Gastrocnemius medialis (tissue), 4 donors: ENCODE data around the gene INPP5J. TPM values are rescaled to one million over a fixed set of nuclear protein-coding genes. Genes with fewer than 3 reads are reported as not detected.

Experiments used
- ATAC-seq, 2 donors: fragments of 150-250 bp; one replicate each; pipeline ENCODE4 v1.9.1; 2016
- DNase-seq, 2 donors: peaks; one replicate each; pipeline ENCODE4 v3.0.0-alpha.2; 2019
- H3K27ac ChIP-seq, 4 donors: fragments of 200-600 bp; sonication (generic); 1 replicate in 1 of 4; 2 replicates in 3 of 4; pipeline ENCODE4 v1.5.1; 2016 to 2018; ENCODE audit warnings: mild to moderate bottlenecking in 2 of 4, moderate library complexity in 1 of 4
- H3K27me3 ChIP-seq, 3 donors: fragments of 200-600 bp; sonication (generic) in 2 of 3; 1 replicate in 1 of 3; 2 replicates in 2 of 3; pipeline versions ENCODE4 v1.5.1 to v1.6.0; 2016 to 2019; ENCODE audit warnings: mild to moderate bottlenecking in 1 of 3, moderate library complexity in 1 of 3
- H3K36me3 ChIP-seq, 2 donors: fragments of 200-600 bp; sonication (generic) in 1 of 2; one replicate each; pipeline ENCODE4 v1.5.1; 2017 to 2018
- H3K4me1 ChIP-seq, 2 donors: fragments of 200-600 bp; sonication (generic) in 1 of 2; one replicate each; pipeline ENCODE4 v1.5.1; 2016 to 2017; ENCODE audit warnings: mild to moderate bottlenecking in 2 of 2
- H3K4me3 ChIP-seq, 4 donors: fragments of 200-600 bp; sonication (generic) in 3 of 4; 1 replicate in 1 of 4; 2 replicates in 3 of 4; pipeline ENCODE4 v1.5.1; 2016 to 2019; ENCODE audit warnings: mild to moderate bottlenecking in 2 of 4
- H3K9me3 ChIP-seq, 3 donors: fragments of 200-600 bp; sonication (generic) in 2 of 3; 1 replicate in 1 of 3; 2 replicates in 2 of 3; pipeline ENCODE4 v1.5.1; 2016 to 2019
- CTCF ChIP-seq, 5 experiments: fragments of 450-650 bp in 3 of 5; fragments of 200-600 bp in 2 of 5; sonication (generic) in 2 of 5; IDR thresholded peaks in 4 of 5; conservative IDR thresholded peaks in 1 of 5; 1 replicate in 4 of 5; 2 replicates in 1 of 5; pipeline ENCODE4 v1.5.1; 2016 to 2019; ENCODE audit warnings: antibody characterized with exemption in 5 of 5, mild to moderate bottlenecking in 3 of 5, moderate library complexity in 3 of 5
- POLR2A ChIP-seq, 2 donors: fragments of 450-650 bp; IDR thresholded peaks; one replicate each; pipeline ENCODE4 v1.6.1; 2017; ENCODE audit warnings: antibody characterized with exemption in 2 of 2, mild to moderate bottlenecking in 2 of 2, moderate library complexity in 2 of 2
- in situ Hi-C, 4 donors: fragments of 200-750 bp; cut with MboI; loops; one replicate each; pipeline versions ENCODE4 v1.15.0 to v1.8.0; 2017; ENCODE audit warnings: low sequenced_read_pairs in 4 of 4
- intact Hi-C: fragments of 100-400 bp; cut with DNase I; formaldehyde crosslinking; loops from one replicate; pipeline ENCODE4 v1.15.1; 2023; ENCODE audit warnings: low total_unique reads
- total RNA-seq, 4 donors: library from RNA; depleted of rRNA; stranded (reverse); fragments of >200 nt; gene quantifications; one replicate each; pipeline versions ENCODE4 v1.1.0 to v1.2.3, GENCODE V29; 2016

Gene INPP5J
- total RNA-seq, 4 donors from 2014 or later = 0.15 to 0.33 (median 0.28) TPM

- Histone ChIP-seq H3K4me3 (no peak overlapping the region), H3K4me1 (no peaks in the 10 kb centered on the region), H3K27me3 (no peaks in the 10 kb centered on the region), H3K36me3 (no peaks in the 10 kb centered on the region), H3K9me3 (no peaks in the 10 kb centered on the region), H3K27ac (no peak overlapping the region)
- ATAC-seq (no peak), DNase-seq (no peak)
- TF ChIP-seq POLR2A (IDR thresholded peaks at IDR 0.05) (no peak), CTCF (IDR thresholded peaks at IDR 0.05 in 4 of 5, conservative IDR thresholded peaks at IDR 0.05 in 1 of 5) (no peak)
- in situ Hi-C loops = loop anchor here in 1 of 4 donors (25.0 kb wide), 1 partner anchor 369 kb away; no protein-coding TSS in a partner anchor
- intact Hi-C loops = no loop called here
Observed at GRCh38 chr22:31130873-31131272, 8.1 kb downstream of the INPP5J start.

- Histone ChIP-seq H3K9me3 (no peaks in the 10 kb centered on the region), H3K27ac (no peak overlapping the region), H3K27me3 (no peaks in the 10 kb centered on the region), H3K4me3 (no peak overlapping the region), H3K4me1 (no peaks in the 10 kb centered on the region), H3K36me3 (no peaks in the 10 kb centered on the region)
- no peak for DNase-seq
- intact Hi-C loops = no loop called here
- in situ Hi-C loops = loop anchor here in 1 of 4 donors (25.0 kb wide), 1 partner anchor 372 kb away; no protein-coding TSS in a partner anchor
- no peak for TF ChIP-seq POLR2A (IDR thresholded peaks at IDR 0.05)
- no peak for TF ChIP-seq CTCF (IDR thresholded peaks at IDR 0.05 in 4 of 5, conservative IDR thresholded peaks at IDR 0.05 in 1 of 5)
- no peak for ATAC-seq
Observed at GRCh38 chr22:31133911-31134310, 11.1 kb downstream of the INPP5J start.

- Histone ChIP-seq H3K9me3 (no peaks in the 10 kb centered on the region), H3K36me3 (no peaks in the 10 kb centered on the region), H3K4me1 (no peaks in the 10 kb centered on the region), H3K4me3 (no peak overlapping the region), H3K27me3 (peaks cover 0 to under 1% (median 0%) of the 10 kb centered on the region in 3 donors), H3K27ac (no peak overlapping the region)
- TF ChIP-seq POLR2A (IDR thresholded peaks at IDR 0.05) = no peak
- TF ChIP-seq CTCF (IDR thresholded peaks at IDR 0.05 in 4 of 5, conservative IDR thresholded peaks at IDR 0.05 in 1 of 5) = no peak
- DNase-seq (no peak), ATAC-seq (no peak)
- in situ Hi-C loops (loop anchor here in 1 of 4 donors (25.0 kb wide), 1 partner anchor 372 kb away; no protein-coding TSS in a partner anchor), intact Hi-C loops (no loop called here)
Observed at GRCh38 chr22:31134688-31135087, 11.9 kb downstream of the INPP5J start.

GRCh38 chr22:31135706-31136105 lies 12.9 kb downstream of the INPP5J start:
- peaks cover 0 to 4% (median 0%) of the 10 kb centered on the region in 3 donors for H3K27me3 ChIP-seq
- DNase-seq = no peak
- no peak for ATAC-seq
- TF ChIP-seq POLR2A (IDR thresholded peaks at IDR 0.05) (no peak), CTCF (IDR thresholded peaks at IDR 0.05 in 4 of 5, conservative IDR thresholded peaks at IDR 0.05 in 1 of 5) (no peak)
- H3K9me3 ChIP-seq = no peaks in the 10 kb centered on the region
- in situ Hi-C loops (loop anchor here in 1 of 4 donors (25.0 kb wide), 1 partner anchor 373 kb away; no protein-coding TSS in a partner anchor), intact Hi-C loops (no loop called here)
- H3K27ac ChIP-seq = no peak overlapping the region
- H3K4me1 ChIP-seq = no peaks in the 10 kb centered on the region
- H3K36me3 ChIP-seq = no peaks in the 10 kb centered on the region
- no peak overlapping the region for H3K4me3 ChIP-seq

GRCh38 chr22:31136155-31136554 lies 13.4 kb downstream of the INPP5J start:
- H3K4me3 ChIP-seq = no peak overlapping the region
- no peaks in the 10 kb centered on the region for H3K4me1 ChIP-seq
- in situ Hi-C loops (loop anchor here in 1 of 4 donors (25.0 kb wide), 1 partner anchor 374 kb away; no protein-coding TSS in a partner anchor), intact Hi-C loops (no loop called here)
- no peak for TF ChIP-seq CTCF (IDR thresholded peaks at IDR 0.05 in 4 of 5, conservative IDR thresholded peaks at IDR 0.05 in 1 of 5)
- no peak for TF ChIP-seq POLR2A (IDR thresholded peaks at IDR 0.05)
- no peak overlapping the region for H3K27ac ChIP-seq
- H3K36me3 ChIP-seq = no peaks in the 10 kb centered on the region
- H3K27me3 ChIP-seq = peaks cover 0 to 4% (median 0%) of the 10 kb centered on the region in 3 donors
- no peaks in the 10 kb centered on the region for H3K9me3 ChIP-seq
- ATAC-seq (no peak), DNase-seq (no peak)
